Keratinocyte (primary cell): ENCODE results near the gene WBP1. TPM values are rescaled to one million over a fixed set of nuclear protein-coding genes. Genes with fewer than 3 reads are reported as not detected.

ENCODE experiments used
- DNase-seq: peaks from one replicate; pipeline ENCODE4 v3.0.0-alpha.2; 2011; ENCODE audit warnings: low read depth, missing footprints, low spot score
- FAIRE-seq: peaks from 2 replicates; lab custom pipeline; 2011; peaks lifted over from hg19 to GRCh38; lab: Jason Lieb, UNC
- H2AFZ ChIP-seq: 2 replicates; pipeline ENCODE4 v1.6.0; 2012; ENCODE audit warnings: low read length, control low read depth, inconsistent platforms; ENCODE audit not compliant: control insufficient read depth
- H3K27ac ChIP-seq: 2 replicates; pipeline ENCODE4 v1.5.1; 2011; ENCODE audit warnings: low read length; ENCODE audit not compliant: control insufficient read depth, insufficient read depth
- H3K27me3 ChIP-seq: 3 replicates; pipeline ENCODE4 v1.6.0; 2011; ENCODE audit warnings: low read length; ENCODE audit not compliant: control insufficient read depth, insufficient read depth; ENCODE audit errors: extremely low read depth
- H3K36me3 ChIP-seq, 2 experiments: 2 replicates in 1 of 2; 3 replicates in 1 of 2; pipeline ENCODE4 v1.5.1; 2011; ENCODE audit warnings: low read length in 2 of 2, mild to moderate bottlenecking in 1 of 2; ENCODE audit not compliant: control insufficient read depth in 2 of 2, insufficient read depth in 2 of 2; ENCODE audit errors: extremely low read depth in 1 of 2
- H3K4me1 ChIP-seq: 3 replicates; pipeline ENCODE4 v1.5.1; 2011; ENCODE audit warnings: low read length; ENCODE audit not compliant: control insufficient read depth, insufficient read depth; ENCODE audit errors: extremely low read depth
- H3K4me2 ChIP-seq: 3 replicates; pipeline ENCODE4 v1.6.0; 2011; ENCODE audit warnings: low read depth, low read length; ENCODE audit not compliant: control insufficient read depth, insufficient read depth; ENCODE audit errors: extremely low read depth
- H3K4me3 ChIP-seq, 3 experiments: fragments of 200-600 bp in 1 of 3; sonication (generic) in 1 of 3; 2 replicates in 2 of 3; 3 replicates in 1 of 3; pipeline ENCODE4 v1.5.1; 2011 to 2016; ENCODE audit warnings: low read length in 3 of 3, mild to moderate bottlenecking in 3 of 3, control low read depth in 2 of 3, inconsistent platforms in 1 of 3, low read depth in 1 of 3, mixed read lengths in 1 of 3, mixed run types in 1 of 3, moderate library complexity in 1 of 3; ENCODE audit not compliant: control insufficient read depth in 2 of 3, insufficient read depth in 2 of 3; ENCODE audit errors: extremely low read depth in 1 of 3
- H3K79me2 ChIP-seq: 2 replicates; pipeline ENCODE4 v1.6.0; 2012; ENCODE audit warnings: low read length; ENCODE audit not compliant: control insufficient read depth, insufficient read depth
- H3K9ac ChIP-seq: 3 replicates; pipeline ENCODE4 v1.6.0; 2011; ENCODE audit warnings: low read length; ENCODE audit not compliant: control insufficient read depth, insufficient read depth; ENCODE audit errors: extremely low read depth
- H3K9me1 ChIP-seq: 3 replicates; pipeline ENCODE4 v1.6.0; 2011; ENCODE audit warnings: low read length; ENCODE audit not compliant: control insufficient read depth, insufficient read depth; ENCODE audit errors: extremely low read depth
- H3K9me3 ChIP-seq: 2 replicates; pipeline ENCODE4 v1.5.1; 2012; ENCODE audit warnings: low read depth, low read length; ENCODE audit not compliant: control insufficient read depth
- H4K20me1 ChIP-seq: 3 replicates; pipeline ENCODE4 v1.6.0; 2011; ENCODE audit warnings: low read length; ENCODE audit not compliant: control insufficient read depth, insufficient read depth; ENCODE audit errors: extremely low read depth
- EZH2 ChIP-seq: IDR thresholded peaks from one replicate; pipeline ENCODE4 v1.6.1; 2012; ENCODE audit warnings: inconsistent platforms, mild to moderate bottlenecking, low read length, moderate library complexity
- dilution Hi-C: fragments of 300-500 bp; cut with MboI; formaldehyde crosslinking; loops from one replicate; pipeline ENCODE4 v1.7.0; 2020; ENCODE audit warnings: low sequenced_read_pairs; ENCODE audit not compliant: extremely low pct_ligation_motif_present
- polyA plus RNA-seq, 5 experiments: library from polyadenylated mRNA; depleted of rRNA in 3 of 5; stranded (reverse) in 3 of 5; stranded (forward) in 1 of 5; unstranded in 1 of 5; fragments of >200 nt; gene quantifications; 1 replicate in 1 of 5; 2 replicates in 3 of 5; 3 replicates in 1 of 5; pipeline versions ENCODE4 v1.2.1 to v1.2.3, GENCODE V29; 2011 to 2012; ENCODE audit warnings: missing spikeins in 2 of 5, low read depth in 1 of 5, low replicate concordance in 1 of 5
- TF ChIP-seq, protein P1 (sequence below), 3 experiments: IDR thresholded peaks in 1 of 3; conservative IDR thresholded peaks in 1 of 3; optimal IDR thresholded peaks in 1 of 3; 2 replicates in 2 of 3; 3 replicates in 1 of 3; pipeline versions ENCODE3 to v1.5.1; 2011; ENCODE audit warnings: low read length in 3 of 3, mild to moderate bottlenecking in 3 of 3, moderate library complexity in 2 of 3, control low read depth in 1 of 3, inconsistent platforms in 1 of 3; ENCODE audit not compliant: insufficient read depth in 2 of 3; ENCODE audit errors: extremely low read depth in 1 of 3

Gene WBP1
- polyA plus RNA-seq, 1 donor (not counting 4 experiments of a cell fraction or from before 2014, with no cell fraction given), result 75.5 TPM

DNA sequence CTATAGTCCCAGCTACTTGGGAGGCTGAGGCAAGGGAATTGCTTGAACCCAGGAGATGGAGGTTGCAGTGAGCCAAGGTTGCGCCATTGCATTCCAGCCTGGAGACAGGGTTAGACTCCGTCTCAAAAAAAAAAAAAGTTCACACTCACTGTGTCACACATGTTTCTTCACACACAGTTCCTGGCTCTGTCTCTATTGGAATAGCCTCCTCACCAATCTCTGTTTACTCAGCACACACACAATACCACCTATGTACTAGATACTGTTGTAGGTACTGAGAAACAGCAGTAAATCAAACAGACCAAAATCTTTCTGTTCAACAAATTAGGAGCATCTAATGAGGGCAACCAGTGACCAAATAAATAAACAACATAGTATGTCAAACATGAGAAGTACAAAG, 27.9 kb downstream of the WBP1 start:
- dilution Hi-C loops, result no loop called here
- Histone ChIP-seq H3K9me1 (no peaks in the 10 kb centered on the region), H3K27ac (no peak overlapping the region), H3K27me3 (no peaks in the 10 kb centered on the region), H3K9me3 (no peaks in the 10 kb centered on the region), H3K79me2 (peaks cover 33% of the 10 kb centered on the region), H2AFZ (no peak overlapping the region), H3K4me3 (no peak overlapping the region), H3K4me2 (no peak overlapping the region), H3K4me1 (peaks cover 24% of the 10 kb centered on the region), H3K36me3 (peaks cover 11 to 20% of the 10 kb centered on the region in 2 experiments), H3K9ac (no peak overlapping the region), H4K20me1 (no peaks in the 10 kb centered on the region)
- FAIRE-seq, result no peak
- no peak for DNase-seq
- no peak for TF ChIP-seq EZH2
- TF ChIP-seq, protein P1, sequence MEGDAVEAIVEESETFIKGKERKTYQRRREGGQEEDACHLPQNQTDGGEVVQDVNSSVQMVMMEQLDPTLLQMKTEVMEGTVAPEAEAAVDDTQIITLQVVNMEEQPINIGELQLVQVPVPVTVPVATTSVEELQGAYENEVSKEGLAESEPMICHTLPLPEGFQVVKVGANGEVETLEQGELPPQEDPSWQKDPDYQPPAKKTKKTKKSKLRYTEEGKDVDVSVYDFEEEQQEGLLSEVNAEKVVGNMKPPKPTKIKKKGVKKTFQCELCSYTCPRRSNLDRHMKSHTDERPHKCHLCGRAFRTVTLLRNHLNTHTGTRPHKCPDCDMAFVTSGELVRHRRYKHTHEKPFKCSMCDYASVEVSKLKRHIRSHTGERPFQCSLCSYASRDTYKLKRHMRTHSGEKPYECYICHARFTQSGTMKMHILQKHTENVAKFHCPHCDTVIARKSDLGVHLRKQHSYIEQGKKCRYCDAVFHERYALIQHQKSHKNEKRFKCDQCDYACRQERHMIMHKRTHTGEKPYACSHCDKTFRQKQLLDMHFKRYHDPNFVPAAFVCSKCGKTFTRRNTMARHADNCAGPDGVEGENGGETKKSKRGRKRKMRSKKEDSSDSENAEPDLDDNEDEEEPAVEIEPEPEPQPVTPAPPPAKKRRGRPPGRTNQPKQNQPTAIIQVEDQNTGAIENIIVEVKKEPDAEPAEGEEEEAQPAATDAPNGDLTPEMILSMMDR (optimal IDR thresholded peaks at IDR 0.05 in 1 of 3, IDR thresholded peaks at IDR 0.05 in 1 of 3, conservative IDR thresholded peaks at IDR 0.05 in 1 of 3; ENCODE audit: extremely low read depth in 1 of 3, insufficient read depth in 2 of 3, low read length in 3 of 3), result no peak

DNA sequence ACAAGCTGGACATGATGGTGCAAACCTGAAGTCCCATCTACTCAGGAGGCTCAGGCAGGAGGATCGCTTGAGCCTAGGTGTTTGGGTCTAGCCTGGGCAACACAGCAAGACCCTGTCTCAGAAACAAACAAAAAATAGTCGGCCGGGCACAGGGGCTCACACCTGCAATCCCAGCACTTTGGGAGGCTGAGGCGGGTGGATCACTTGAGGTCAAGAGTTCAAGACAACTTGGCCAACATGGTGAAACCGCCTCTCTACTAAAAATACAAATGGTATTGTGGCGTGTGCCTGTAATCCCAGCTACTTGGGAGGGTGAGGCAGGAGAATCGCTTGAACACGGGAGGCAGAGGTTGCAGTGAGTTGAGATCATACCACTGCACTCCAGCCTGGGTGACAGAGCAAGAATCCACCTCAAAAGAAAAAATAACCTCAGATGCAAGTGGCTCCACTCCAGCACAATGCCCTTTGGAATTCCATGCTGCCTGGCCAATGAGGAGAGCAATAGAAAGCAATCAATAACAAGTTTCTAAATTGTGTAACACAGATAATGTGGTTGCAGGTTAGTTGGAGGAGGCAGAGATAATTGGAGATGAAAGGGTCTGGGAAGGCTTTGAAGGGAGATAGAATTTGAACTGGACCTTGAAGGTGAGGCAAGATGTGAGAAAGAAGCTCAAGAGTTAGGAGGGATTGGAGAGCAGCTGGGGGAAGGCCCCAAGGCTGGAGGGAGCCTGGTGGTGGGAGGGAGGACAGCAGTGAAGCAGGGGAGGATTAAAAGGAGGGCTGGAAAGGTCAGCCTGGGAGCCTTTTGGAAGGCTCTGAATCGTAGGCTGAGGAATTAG, 30.6 kb downstream of the WBP1 start:
- Histone ChIP-seq H3K4me3 (no peak overlapping the region), H3K9me3 (no peaks in the 10 kb centered on the region), H3K9me1 (no peaks in the 10 kb centered on the region), H2AFZ (no peak overlapping the region), H3K79me2 (peaks cover 14% of the 10 kb centered on the region), H3K36me3 (peaks cover 29 to 45% of the 10 kb centered on the region in 2 experiments), H3K4me1 (peaks cover 10% of the 10 kb centered on the region), H4K20me1 (no peaks in the 10 kb centered on the region), H3K27me3 (no peaks in the 10 kb centered on the region), H3K9ac (no peak overlapping the region), H3K27ac (no peak overlapping the region), H3K4me2 (peak overlapping the region; percentile 45)
- no peak for FAIRE-seq
- dilution Hi-C loops, result no loop called here
- no peak for DNase-seq
- no peak for TF ChIP-seq EZH2
- TF ChIP-seq, protein P1 (optimal IDR thresholded peaks at IDR 0.05 in 1 of 3, IDR thresholded peaks at IDR 0.05 in 1 of 3, conservative IDR thresholded peaks at IDR 0.05 in 1 of 3; ENCODE audit: extremely low read depth in 1 of 3, insufficient read depth in 2 of 3, low read length in 3 of 3), result no peak
